GM21381 (cell line): ENCODE results near the gene GPR15.

ENCODE experiments used
- ATAC-seq: cut with Tn5 transposase; IDR thresholded peaks from one replicate; pipeline ENCODE4 v1.9.1; 2021; ENCODE audit warnings: mild to moderate bottlenecking, moderate library complexity; ENCODE audit not compliant: unreplicated experiment

Gene GPR15

GRCh38 chr3:98529856-98530459 lies 1.8 kb upstream of the GPR15 start:
- ATAC-seq: no peak

GRCh38 chr3:98530676-98531075 lies 1.1 kb upstream of the GPR15 start:
- no peak for ATAC-seq

GRCh38 chr3:98532275-98532637 lies 478 bp downstream of the GPR15 start:
- ATAC-seq: no peak

GRCh38 chr3:98532709-98533571 lies 1.2 kb downstream of the GPR15 start:
- no peak for ATAC-seq

DNA sequence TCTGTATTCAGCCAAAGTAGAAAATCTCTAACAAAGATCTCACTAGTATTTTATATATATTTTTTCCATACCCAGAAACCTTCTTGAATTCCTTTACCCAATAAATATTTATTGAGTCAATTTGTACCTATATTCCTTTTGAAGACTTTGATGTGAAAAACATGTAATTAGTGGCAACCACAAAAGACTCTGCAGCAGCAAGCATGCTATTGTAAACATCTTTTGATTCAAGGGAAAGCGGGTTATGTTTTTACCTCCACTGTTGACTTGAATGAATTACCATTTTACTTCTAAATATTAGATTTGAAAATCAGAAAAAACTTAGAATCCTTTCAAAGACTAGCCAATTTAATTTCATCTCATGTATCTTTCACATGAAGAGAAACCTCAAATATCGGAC lies 2.4 kb downstream of the GPR15 start:
- no peak for ATAC-seq

DNA sequence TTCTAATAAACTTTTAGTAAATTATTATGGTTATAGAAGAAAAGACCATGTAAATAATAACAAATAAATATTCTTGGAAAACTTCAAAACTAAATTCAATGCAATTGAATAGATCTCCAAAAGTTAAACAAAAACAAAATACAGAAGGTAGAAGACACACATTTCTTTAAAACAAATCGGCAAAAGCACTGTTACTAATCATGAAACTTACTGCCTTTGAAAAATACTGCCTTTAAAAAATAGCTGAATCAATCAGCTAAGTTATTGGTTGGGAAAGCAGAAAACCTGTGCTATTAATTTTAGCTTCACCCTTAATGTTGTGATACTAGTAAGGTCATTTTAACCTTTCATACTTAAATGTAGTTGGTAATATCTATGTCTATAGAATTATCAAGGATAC lies 3.0 kb downstream of the GPR15 start:
- ATAC-seq: no peak

- peak; percentile 65 for ATAC-seq
Observed at GRCh38 chr3:98536456-98537017, 4.8 kb downstream of the GPR15 start.

DNA sequence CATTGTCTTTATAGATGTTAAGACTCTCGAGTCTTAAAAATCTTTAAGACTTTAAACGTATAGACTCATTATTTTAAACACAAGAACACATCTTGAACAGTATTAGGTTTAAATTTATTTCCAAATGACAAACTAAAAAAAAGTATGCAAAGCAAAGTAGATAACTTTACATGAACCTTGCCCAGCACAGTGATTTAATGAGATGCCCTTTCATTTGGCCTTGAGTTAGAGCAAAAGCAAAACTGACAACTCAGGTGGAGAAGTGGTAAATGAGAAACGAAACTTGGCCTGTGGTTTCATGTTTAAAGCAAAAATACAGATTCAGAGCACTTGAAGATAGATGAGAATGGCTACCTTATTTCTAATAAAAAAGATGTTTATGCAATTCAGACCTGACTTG lies 8.6 kb downstream of the GPR15 start:
- ATAC-seq: peak; percentile 46

DNA sequence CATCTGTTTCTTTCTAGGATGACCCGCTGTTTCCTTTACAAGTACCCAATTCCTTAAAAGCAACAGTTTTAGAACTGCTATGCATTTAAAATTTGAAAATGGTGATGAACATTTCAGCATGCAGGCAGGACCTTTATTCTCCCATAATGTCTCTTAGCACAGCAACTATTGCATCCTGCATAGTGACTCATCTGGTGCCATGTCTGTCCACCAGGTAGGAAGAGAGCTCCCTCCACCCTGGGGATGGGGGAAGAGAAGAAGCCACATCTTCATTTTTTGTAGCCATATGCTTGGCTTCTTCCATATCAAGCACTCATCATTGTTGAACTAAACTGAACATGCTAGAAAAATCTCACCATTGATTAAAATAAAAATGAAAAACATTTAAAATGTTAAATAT lies 9.9 kb downstream of the GPR15 start:
- no peak for ATAC-seq

GRCh38 chr3:98542623-98543022 lies 10.8 kb downstream of the GPR15 start:
- ATAC-seq: no peak

- ATAC-seq: peak; percentile 48
Observed at GRCh38 chr3:98545940-98546339, 14.2 kb downstream of the GPR15 start.

DNA sequence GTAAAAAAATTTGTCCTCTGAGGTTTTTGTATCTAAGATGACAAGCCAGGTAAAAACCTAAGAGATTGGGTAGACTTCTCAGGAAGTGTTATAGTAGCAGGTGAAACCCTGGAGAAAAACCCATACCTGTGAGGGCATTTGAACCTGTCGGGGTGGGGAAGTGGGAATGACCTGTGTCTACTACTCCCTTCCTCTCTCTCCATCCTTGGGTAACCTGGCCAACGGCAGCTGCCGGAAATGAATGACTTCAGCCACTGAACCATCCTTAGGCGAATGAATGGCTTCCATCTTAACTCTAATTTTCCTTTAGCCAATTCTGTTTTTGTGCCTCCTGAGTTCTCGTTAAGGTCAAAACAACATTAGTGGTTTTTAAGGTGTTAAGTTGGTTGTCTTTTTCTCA lies 16.8 kb downstream of the GPR15 start:
- no peak for ATAC-seq

GRCh38 chr3:98550833-98551232 lies 19.1 kb downstream of the GPR15 start:
- ATAC-seq: no peak

DNA sequence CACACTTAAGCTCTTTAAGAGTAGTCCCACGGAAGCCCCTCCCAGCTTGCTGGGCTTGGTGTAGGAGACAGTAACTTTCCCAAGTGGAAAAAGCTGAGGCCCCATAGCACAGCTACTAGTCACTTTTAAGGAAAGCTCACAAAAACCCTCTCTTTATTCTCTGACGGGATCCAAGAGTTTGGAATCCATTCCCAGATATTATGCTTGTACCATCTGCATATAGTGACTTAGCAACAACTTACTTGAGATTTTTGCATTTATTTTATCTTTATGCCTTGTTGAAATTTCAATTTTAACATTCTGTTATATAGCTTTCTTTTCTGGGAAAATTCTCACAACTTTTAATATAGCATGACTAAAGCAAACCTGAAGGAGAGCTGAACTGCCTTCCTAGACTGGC lies 19.5 kb downstream of the GPR15 start:
- no peak for ATAC-seq

DNA sequence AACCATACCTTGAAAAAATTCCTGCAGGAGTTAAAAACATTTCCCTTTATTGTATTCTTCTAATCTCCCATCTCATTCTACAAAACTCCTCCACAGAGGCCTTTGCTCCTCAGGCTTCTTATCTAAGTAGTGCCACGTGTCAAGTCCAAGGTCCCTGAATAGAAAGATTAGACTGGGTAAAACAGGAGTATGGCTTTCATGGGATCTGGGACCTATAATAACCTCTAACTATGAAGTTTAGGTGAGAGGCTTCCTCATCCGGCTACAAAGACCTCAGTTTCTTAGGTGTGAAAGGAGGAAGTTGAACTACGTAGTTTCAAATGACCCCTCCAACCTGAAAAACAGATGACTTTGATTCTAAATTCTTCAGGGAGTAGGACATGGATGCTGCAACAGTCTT lies 20.0 kb downstream of the GPR15 start:
- ATAC-seq: no peak

DNA sequence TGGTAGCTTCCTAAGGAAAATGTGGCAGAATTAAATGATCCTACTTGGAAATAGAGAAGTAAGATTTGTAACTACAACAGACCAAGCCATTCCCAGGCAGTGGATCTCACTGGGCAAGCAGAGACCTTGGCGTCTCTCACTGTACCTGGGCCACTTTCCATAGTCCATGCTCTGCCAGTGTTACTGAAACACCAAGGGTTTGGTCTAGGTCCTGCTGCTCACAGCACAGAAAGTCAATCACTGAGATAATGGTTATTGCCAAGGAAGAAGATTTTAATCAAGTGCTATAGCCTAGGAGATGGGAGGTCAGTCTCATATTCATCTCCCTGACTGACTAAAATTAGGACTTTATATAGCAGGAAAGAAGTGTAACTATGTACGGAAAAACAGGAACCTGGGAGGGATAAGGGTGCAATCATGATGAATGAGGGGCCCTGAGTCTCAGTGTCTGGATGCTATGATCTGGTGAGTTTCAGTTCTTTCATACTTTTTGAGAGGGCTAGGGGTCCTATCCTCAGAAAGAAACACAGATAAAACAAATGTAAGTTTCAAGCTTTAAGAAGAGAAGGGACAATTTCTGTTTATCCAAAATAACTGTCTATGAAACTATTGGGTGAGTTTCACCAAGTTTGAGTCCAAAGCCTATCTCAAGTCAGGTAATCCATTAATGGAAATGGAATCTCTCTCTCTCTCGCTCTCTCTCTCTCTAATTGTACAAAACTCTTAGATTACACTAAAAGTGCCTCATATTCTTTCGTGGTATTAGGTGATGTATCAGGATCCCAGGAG lies 20.6 kb downstream of the GPR15 start:
- no peak for ATAC-seq

- ATAC-seq: no peak
Observed at GRCh38 chr3:98553021-98553563, 21.3 kb downstream of the GPR15 start.

DNA sequence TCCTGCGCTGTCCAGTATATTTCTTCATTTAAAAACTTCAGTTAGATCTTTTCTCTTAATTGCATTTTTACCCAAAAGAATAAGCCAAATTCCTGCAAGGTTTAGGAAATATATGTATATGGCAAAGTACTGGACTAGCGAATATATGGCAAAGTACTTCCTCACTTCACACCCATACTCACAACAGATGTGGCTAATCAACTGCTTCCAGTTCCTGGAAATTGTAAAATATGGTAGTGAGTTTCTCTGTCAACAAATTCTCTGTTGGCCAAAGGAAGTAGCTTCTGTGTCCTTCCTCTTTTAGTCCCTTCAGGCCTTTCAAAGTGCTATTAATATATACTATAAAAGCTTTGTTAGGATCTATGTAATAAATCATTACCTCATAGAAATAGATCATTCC lies 22.0 kb downstream of the GPR15 start:
- ATAC-seq: no peak

DNA sequence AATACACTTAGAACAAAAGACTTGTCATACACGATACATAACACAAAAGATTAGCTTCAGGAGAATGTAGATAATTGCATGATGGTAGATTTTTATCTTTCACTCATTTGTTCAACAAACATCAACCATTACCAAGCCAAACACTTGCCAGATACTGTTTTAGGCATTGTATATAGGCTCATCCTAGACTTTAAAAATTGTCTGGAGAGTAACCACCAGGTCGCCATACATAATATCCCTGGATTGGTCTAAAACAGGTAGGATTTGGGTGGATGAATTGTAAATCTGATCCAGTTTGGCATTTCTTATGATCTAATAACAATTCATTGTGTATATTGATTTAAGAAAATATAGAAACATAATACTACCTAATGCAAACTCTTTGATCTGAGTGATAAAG lies 22.8 kb downstream of the GPR15 start:
- no peak for ATAC-seq

GRCh38 chr3:98555025-98555379 lies 23.2 kb downstream of the GPR15 start:
- ATAC-seq: no peak
